Panc1 (cell line): ENCODE data around the gene NUBP2. TPM values are rescaled to one million over a fixed set of nuclear protein-coding genes. Genes with fewer than 3 reads are reported as not detected.

ENCODE experiments used
- ATAC-seq: fragments of 200-7000 bp; cut with Tn5 transposase; 2 replicates; pipeline ENCODE4 v1.9.1; 2020; ENCODE audit warnings: mild to moderate bottlenecking, moderate library complexity
- BruUV-seq: library from RNA; stranded (reverse); fragments of 400-500 nt; replicated peaks from 2 replicates; lab custom pipeline; 2021; lab: Mats Ljungman, UMichigan
- CTCF ChIA-PET: fragments of 300-600 bp; sonication (Branson Sonifier 250); formaldehyde crosslinking; loops from one replicate; lab custom pipeline; 2022; ENCODE audit warnings: antibody characterized with exemption; lab: Charles Lee
- POLR2A ChIA-PET: fragments of 300-600 bp; sonication (Branson Sonifier 250); formaldehyde crosslinking; loops from one replicate; lab custom pipeline; 2022; ENCODE audit warnings: antibody characterized with exemption; lab: Charles Lee
- DNase-seq: peaks from one replicate; pipeline ENCODE4 v3.0.0-alpha.2; 2010; ENCODE audit warnings: low read depth, low spot score
- H3K27ac ChIP-seq: 2 replicates; pipeline ENCODE4 v1.5.1; 2011; ENCODE audit warnings: mild to moderate bottlenecking, low read length, inconsistent platforms
- H3K27me3 ChIP-seq: fragments of 200-500 bp; sonication (Bioruptor generic); 2 replicates; pipeline ENCODE4 v1.6.0; 2014; ENCODE audit warnings: low read length, inconsistent platforms; ENCODE audit not compliant: control insufficient read depth, insufficient read depth
- H3K36me3 ChIP-seq: fragments of 200-500 bp; sonication (Bioruptor generic); 2 replicates; pipeline ENCODE4 v1.5.1; 2014; ENCODE audit warnings: inconsistent platforms, mild to moderate bottlenecking, low read length, moderate library complexity; ENCODE audit not compliant: control insufficient read depth, insufficient read depth
- H3K4me1 ChIP-seq: 2 replicates; pipeline ENCODE4 v1.5.1; 2011; ENCODE audit warnings: inconsistent platforms, mild to moderate bottlenecking, low read length, moderate library complexity; ENCODE audit not compliant: control insufficient read depth, insufficient read depth
- H3K4me3 ChIP-seq, 2 experiments: 2 replicates each; pipeline ENCODE4 v1.5.1; 2011 to 2012; ENCODE audit warnings: low read depth in 2 of 2, low read length in 2 of 2, mild to moderate bottlenecking in 2 of 2, inconsistent platforms in 1 of 2, moderate library complexity in 1 of 2
- H3K9me3 ChIP-seq: fragments of 200-500 bp; sonication (Bioruptor generic); 2 replicates; pipeline ENCODE4 v1.5.1; 2014; ENCODE audit warnings: low read depth, mild to moderate bottlenecking, inconsistent platforms, low read length, moderate library complexity; ENCODE audit not compliant: control insufficient read depth, insufficient read depth
- CTCF ChIP-seq: fragments of 450-650 bp; IDR thresholded peaks from 2 replicates; pipeline ENCODE4 v1.5.1; 2017; ENCODE audit warnings: mild to moderate bottlenecking
- POLR2AphosphoS5 ChIP-seq: IDR thresholded peaks from 2 replicates; pipeline ENCODE4 v1.6.1; 2012; ENCODE audit warnings: mild to moderate bottlenecking, low read depth, low read length, moderate library complexity
- REST ChIP-seq, 2 experiments: IDR thresholded peaks; 2 replicates each; pipeline ENCODE4 v1.6.1; 2011 to 2012; ENCODE audit warnings: low read depth in 2 of 2, control low read depth in 1 of 2, low read length in 1 of 2, mild to moderate bottlenecking in 1 of 2, moderate library complexity in 1 of 2; ENCODE audit not compliant: insufficient read depth in 1 of 2
- SIN3A ChIP-seq: IDR thresholded peaks from 2 replicates; pipeline ENCODE4 v1.6.1; 2012; ENCODE audit warnings: low read depth, mild to moderate bottlenecking, low read length, moderate library complexity, borderline replicate concordance; ENCODE audit not compliant: insufficient read depth
- TCF7L2 ChIP-seq: IDR thresholded peaks from 2 replicates; pipeline ENCODE4 v1.6.1; 2011; ENCODE audit warnings: mild to moderate bottlenecking, low read depth, low read length, inconsistent platforms
- in situ Hi-C: cut with HindIII; loops from 2 replicates; pipeline ENCODE4 v1.10.0; 2016; ENCODE audit warnings: low sequenced_read_pairs, low pct_unique_long_range_greater_than_20kb
- intact Hi-C: fragments of 100-400 bp; cut with micrococcal nuclease; formaldehyde crosslinking; loops from one replicate; pipeline ENCODE4 v1.10.0; 2022; ENCODE audit not compliant: unreplicated experiment
- total RNA-seq: library from RNA; stranded (reverse); gene quantifications from one replicate; pipeline ENCODE4 v1.2.1, GENCODE V29; 2021; ENCODE audit not compliant: unreplicated experiment

Gene NUBP2
- total RNA-seq, 1 experiment from 2014 or later: 85.8 TPM

- CTCF ChIA-PET: interaction anchor here (0.6 kb wide), 1 partner anchor 11 kb away, joined by 3 read pairs; no protein-coding TSS in a partner anchor
- H3K4me1 ChIP-seq: peaks cover 17% of the 10 kb centered on the region
- no peak for DNase-seq
- no TSS peak for BruUV-seq
- TF ChIP-seq TCF7L2: no peak
- TF ChIP-seq SIN3A: no peak
- no peak for TF ChIP-seq POLR2AphosphoS5
- no peak for TF ChIP-seq CTCF
- no peak for TF ChIP-seq REST (IDR thresholded peaks at IDR 0.05; ENCODE audit: insufficient read depth in 1 of 2, low read depth in 2 of 2, low read length in 1 of 2)
- H3K9me3 ChIP-seq: no peaks in the 10 kb centered on the region
- H3K36me3 ChIP-seq: peaks cover 8% of the 10 kb centered on the region; the same call in 1 of the 2 replicates
- ATAC-seq: peak; percentile 76
- intact Hi-C loops (no loop called here), in situ Hi-C loops (no loop called here)
- no peaks in the 10 kb centered on the region for H3K27me3 ChIP-seq
- peak overlapping the region; percentile 29; the same call in 1 of the 2 replicates for H3K27ac ChIP-seq
- peak overlapping the region; percentile 61 to 99 for H3K4me3 ChIP-seq
- POLR2A ChIA-PET: interaction anchor here (0.6 kb wide), 1 partner anchor 29 kb away, joined by 3 read pairs; no protein-coding TSS in a partner anchor
These were observed 43.3 kb downstream of the NUBP2 start for GRCh38 chr16:1825864-1826690.

GRCh38 chr16:1826691-1827573 lies 44.2 kb downstream of the NUBP2 start, which contains the start of the genes FAHD1 and HAGH:
TSS of gene FAHD1 (plus strand) at chr16:1827206. CDS start at chr16:1827239, 33 bp downstream.
TSS of gene HAGH (minus strand) at chr16:1826825. CDS start at chr16:1826787, 38 bp downstream.
- no peaks in the 10 kb centered on the region for H3K27me3 ChIP-seq
- peak within 1 kb of the TSS; percentile 96 for H3K27ac ChIP-seq
- no peak for TF ChIP-seq CTCF
- peak; percentile 97 for TF ChIP-seq SIN3A
- TF ChIP-seq REST (IDR thresholded peaks at IDR 0.05; ENCODE audit: insufficient read depth in 1 of 2, low read depth in 2 of 2, low read length in 1 of 2): peak in 1 of 2 experiments; percentile 70; a peak in 1 of 4 replicates
- peak; percentile 83 for TF ChIP-seq POLR2AphosphoS5
- 0 out of 2 replicates have a peak, but pooled peaks have one; percentile 44 for TF ChIP-seq TCF7L2
- ChIA-PET CTCF (interaction anchor here (0.6 kb wide), 2 partner anchors 11 to 241 kb away, joined by 3 to 8 read pairs; no protein-coding TSS in a partner anchor), POLR2A (interaction anchor here (0.6 kb wide), 2 partner anchors 29 to 144 kb away, joined by 3 to 5 read pairs; no protein-coding TSS in a partner anchor)
- peaks cover 17% of the 10 kb centered on the region for H3K4me1 ChIP-seq
- peak within 1 kb of the TSS; percentile 99 to 100 for H3K4me3 ChIP-seq
- peaks cover 8% of the 10 kb centered on the region; the same call in 1 of the 2 replicates for H3K36me3 ChIP-seq
- in situ Hi-C loops (no loop called here), intact Hi-C loops (no loop called here)
- peak; percentile 85 for DNase-seq
- no TSS peak for BruUV-seq
- H3K9me3 ChIP-seq: no peaks in the 10 kb centered on the region
- ATAC-seq: peak; percentile 93
